ENCODE results near the gene HMG20A.

DNA sequence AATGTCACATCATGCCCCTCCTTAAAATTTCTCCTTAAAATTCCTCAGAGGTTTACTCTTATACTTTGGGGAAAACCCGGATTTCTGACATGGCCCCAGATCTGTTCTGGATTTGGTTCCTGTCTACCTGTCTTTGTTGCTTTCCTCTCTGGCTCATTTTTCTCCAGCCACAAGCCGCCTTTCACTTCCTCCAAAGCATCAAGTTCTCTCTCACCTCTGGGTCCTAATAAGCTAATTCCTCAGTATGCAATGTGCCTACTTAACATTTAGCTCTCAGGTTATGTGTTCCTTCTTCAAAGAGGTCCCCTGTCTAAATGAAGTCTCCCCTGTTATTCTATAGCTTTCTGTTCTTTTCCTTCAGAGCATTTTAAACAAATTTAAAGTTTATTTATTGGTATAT lies 16.1 kb downstream of the HMG20A start:
- TF ChIP-seq, protein P1, sequence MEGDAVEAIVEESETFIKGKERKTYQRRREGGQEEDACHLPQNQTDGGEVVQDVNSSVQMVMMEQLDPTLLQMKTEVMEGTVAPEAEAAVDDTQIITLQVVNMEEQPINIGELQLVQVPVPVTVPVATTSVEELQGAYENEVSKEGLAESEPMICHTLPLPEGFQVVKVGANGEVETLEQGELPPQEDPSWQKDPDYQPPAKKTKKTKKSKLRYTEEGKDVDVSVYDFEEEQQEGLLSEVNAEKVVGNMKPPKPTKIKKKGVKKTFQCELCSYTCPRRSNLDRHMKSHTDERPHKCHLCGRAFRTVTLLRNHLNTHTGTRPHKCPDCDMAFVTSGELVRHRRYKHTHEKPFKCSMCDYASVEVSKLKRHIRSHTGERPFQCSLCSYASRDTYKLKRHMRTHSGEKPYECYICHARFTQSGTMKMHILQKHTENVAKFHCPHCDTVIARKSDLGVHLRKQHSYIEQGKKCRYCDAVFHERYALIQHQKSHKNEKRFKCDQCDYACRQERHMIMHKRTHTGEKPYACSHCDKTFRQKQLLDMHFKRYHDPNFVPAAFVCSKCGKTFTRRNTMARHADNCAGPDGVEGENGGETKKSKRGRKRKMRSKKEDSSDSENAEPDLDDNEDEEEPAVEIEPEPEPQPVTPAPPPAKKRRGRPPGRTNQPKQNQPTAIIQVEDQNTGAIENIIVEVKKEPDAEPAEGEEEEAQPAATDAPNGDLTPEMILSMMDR (CRISPR knock-in tag; IDR thresholded peaks at IDR 0.05): no peak
- TF ChIP-seq, protein P2, sequence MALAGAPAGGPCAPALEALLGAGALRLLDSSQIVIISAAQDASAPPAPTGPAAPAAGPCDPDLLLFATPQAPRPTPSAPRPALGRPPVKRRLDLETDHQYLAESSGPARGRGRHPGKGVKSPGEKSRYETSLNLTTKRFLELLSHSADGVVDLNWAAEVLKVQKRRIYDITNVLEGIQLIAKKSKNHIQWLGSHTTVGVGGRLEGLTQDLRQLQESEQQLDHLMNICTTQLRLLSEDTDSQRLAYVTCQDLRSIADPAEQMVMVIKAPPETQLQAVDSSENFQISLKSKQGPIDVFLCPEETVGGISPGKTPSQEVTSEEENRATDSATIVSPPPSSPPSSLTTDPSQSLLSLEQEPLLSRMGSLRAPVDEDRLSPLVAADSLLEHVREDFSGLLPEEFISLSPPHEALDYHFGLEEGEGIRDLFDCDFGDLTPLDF (CRISPR knock-in tag; IDR thresholded peaks at IDR 0.05): no peak
- TF ChIP-seq ZNF430 (CRISPR knock-in tag; IDR thresholded peaks at IDR 0.05): no peak
- no peak for TF ChIP-seq ZFX (CRISPR knock-in tag; IDR thresholded peaks at IDR 0.05; ENCODE audit: low read depth)
- TF ChIP-seq YY1 (IDR thresholded peaks at IDR 0.05; ENCODE audit: insufficient read depth, insufficient replicate concordance, low read depth, low read length): no peak
- no peak for TF ChIP-seq EZH2 (conservative IDR thresholded peaks at IDR 0.05; ENCODE audit: low read depth, low read length)
- no peak for TF ChIP-seq POLR2A (IDR thresholded peaks at IDR 0.05; ENCODE audit: insufficient read depth in 1 of 2, low read depth in 2 of 2, low read length in 2 of 2)
- TF ChIP-seq TAF1 (CRISPR knock-in tag; IDR thresholded peaks at IDR 0.05): no peak

All from HepG2 (cell line).